Endothelial cell of umbilical vein (primary cell): ENCODE results near the gene TMEM144. TPM values are rescaled to one million over a fixed set of nuclear protein-coding genes. Genes with fewer than 3 reads are reported as not detected.

ENCODE experiments used
- BruUV-seq: library from RNA; stranded (reverse); fragments of 400-500 nt; replicated peaks from 2 replicates; lab custom pipeline; 2021; lab: Mats Ljungman, UMichigan
- CTCF ChIA-PET: fragments of 300-600, 350-600 bp; sonication (Branson Sonifier 250); formaldehyde crosslinking; loops from one replicate; lab custom pipeline; 2021; ENCODE audit warnings: antibody characterized with exemption, inconsistent platforms; lab: Charles Lee
- POLR2A ChIA-PET: fragments of 300-600, 350-600 bp; sonication (Branson Sonifier 250); formaldehyde crosslinking; loops from one replicate; lab custom pipeline; 2021; ENCODE audit warnings: antibody characterized with exemption, inconsistent platforms; lab: Charles Lee
- DNase-seq: peaks from one replicate; pipeline ENCODE4 v3.0.0-alpha.2; 2011; ENCODE audit warnings: low read depth, low spot score
- FAIRE-seq: peaks from 2 replicates; lab custom pipeline; 2011; peaks lifted over from hg19 to GRCh38; lab: Jason Lieb, UNC
- H2AFZ ChIP-seq: 2 replicates; pipeline ENCODE4 v1.6.0; 2012; ENCODE audit warnings: low read depth, low read length, control low read depth, inconsistent platforms
- H3K27ac ChIP-seq: 2 replicates; pipeline ENCODE4 v1.5.1; 2011; ENCODE audit warnings: low read depth, mild to moderate bottlenecking, control low read depth, low read length, moderate library complexity; ENCODE audit not compliant: insufficient read depth
- H3K27me3 ChIP-seq, 2 experiments: 2 replicates each; pipeline versions ENCODE4 v1.6.0 to v1.6.1; 2011; ENCODE audit warnings: low read length in 2 of 2, mixed read lengths in 1 of 2; ENCODE audit not compliant: control insufficient read depth in 2 of 2, insufficient read depth in 2 of 2
- H3K36me3 ChIP-seq, 2 experiments: 2 replicates in 1 of 2; 3 replicates in 1 of 2; pipeline ENCODE4 v1.5.1; 2011; ENCODE audit warnings: low read length in 2 of 2, mild to moderate bottlenecking in 1 of 2, moderate library complexity in 1 of 2; ENCODE audit not compliant: control insufficient read depth in 2 of 2, insufficient read depth in 2 of 2; ENCODE audit errors: extremely low read depth in 1 of 2
- H3K4me1 ChIP-seq: 3 replicates; pipeline ENCODE4 v1.5.1; 2011; ENCODE audit warnings: mild to moderate bottlenecking, low read length; ENCODE audit not compliant: control insufficient read depth, insufficient read depth; ENCODE audit errors: extremely low read depth
- H3K4me2 ChIP-seq: 2 replicates; pipeline ENCODE4 v1.6.1; 2011; ENCODE audit warnings: low read length, control low read depth, mixed read lengths; ENCODE audit not compliant: insufficient read depth
- H3K4me3 ChIP-seq, 3 experiments: fragments of 200-600 bp in 1 of 3; sonication (generic), shearing (Covaris generic) in 1 of 3; replicated peaks in 1 of 3; 2 replicates each; pipeline ENCODE4 v1.5.1; 2011 to 2016; ENCODE audit warnings: control low read depth in 3 of 3, low read length in 3 of 3, mild to moderate bottlenecking in 2 of 3, inconsistent platforms in 1 of 3, low read depth in 1 of 3, moderate library complexity in 1 of 3; ENCODE audit not compliant: insufficient read depth in 1 of 3
- H3K79me2 ChIP-seq: 2 replicates; pipeline ENCODE4 v1.6.0; 2012; ENCODE audit warnings: low read length, inconsistent platforms; ENCODE audit not compliant: control insufficient read depth, insufficient read depth
- H3K9ac ChIP-seq: replicated peaks from 2 replicates; pipeline ENCODE3; 2011; ENCODE audit warnings: low read length, control low read depth; ENCODE audit not compliant: insufficient read depth; ENCODE audit errors: extremely low read depth
- H3K9me1 ChIP-seq: replicated peaks from 3 replicates; pipeline ENCODE4 v1.6.0; 2011; ENCODE audit warnings: mild to moderate bottlenecking, low read length; ENCODE audit not compliant: control insufficient read depth, insufficient read depth; ENCODE audit errors: extremely low read depth
- H3K9me3 ChIP-seq: replicated peaks from 2 replicates; pipeline ENCODE4 v1.5.1; 2012; ENCODE audit warnings: low read length, inconsistent platforms; ENCODE audit not compliant: control insufficient read depth, insufficient read depth
- H4K20me1 ChIP-seq: replicated peaks from 2 replicates; pipeline ENCODE3; 2011; ENCODE audit warnings: mild to moderate bottlenecking, low read length; ENCODE audit not compliant: control insufficient read depth, insufficient read depth; ENCODE audit errors: extremely low read depth
- CTCF ChIP-seq, 2 donors: IDR thresholded peaks; 1 replicate in 1 of 2; 2 replicates in 1 of 2; pipeline ENCODE4 v1.5.1; 2011; ENCODE audit warnings: low read length in 2 of 2, mild to moderate bottlenecking in 2 of 2, moderate library complexity in 2 of 2, control low read depth in 1 of 2, inconsistent platforms in 1 of 2, low read depth in 1 of 2; ENCODE audit not compliant: insufficient read depth in 1 of 2; ENCODE audit errors: extremely low read depth in 1 of 2
- EZH2 ChIP-seq: IDR thresholded peaks from 2 replicates; pipeline ENCODE4 v1.6.1; 2012; ENCODE audit warnings: borderline replicate concordance, low read depth, mild to moderate bottlenecking, moderate library complexity, low read length, inconsistent platforms; ENCODE audit not compliant: severe bottlenecking
- GATA2 ChIP-seq: IDR thresholded peaks from 2 replicates; pipeline ENCODE4 v1.7.0; 2011; ENCODE audit warnings: low read depth, mild to moderate bottlenecking, moderate library complexity, mixed read lengths, low read length; ENCODE audit not compliant: insufficient read length, insufficient read depth
- JUN ChIP-seq: IDR thresholded peaks from 2 replicates; pipeline ENCODE4 v1.6.1; 2011; ENCODE audit warnings: borderline replicate concordance, low read depth; ENCODE audit not compliant: insufficient read length, insufficient read depth
- MYC ChIP-seq: IDR thresholded peaks from one replicate; pipeline ENCODE4 v1.6.1; 2011; ENCODE audit warnings: mild to moderate bottlenecking, low read depth, low read length
- POLR2A ChIP-seq: IDR thresholded peaks from 2 replicates; pipeline ENCODE4 v1.6.1; 2012; ENCODE audit warnings: low read depth, mild to moderate bottlenecking, control low read depth, low read length
- dilution Hi-C: fragments of 300-500 bp; cut with MboI; formaldehyde crosslinking; loops from one replicate; pipeline ENCODE4 v1.15.0; 2019; ENCODE audit warnings: low sequenced_read_pairs; ENCODE audit not compliant: extremely low pct_ligation_motif_present
- intact Hi-C: fragments of 100-400 bp; cut with micrococcal nuclease; formaldehyde crosslinking; loops from one replicate; pipeline ENCODE4 v1.10.0; 2022
- polyA plus RNA-seq, 4 experiments: library from polyadenylated mRNA; depleted of rRNA in 3 of 4; stranded (reverse) in 3 of 4; unstranded in 1 of 4; fragments of >200 nt; gene quantifications; 2 replicates each; pipeline versions ENCODE4 v1.2.1 to v1.2.3, GENCODE V29; 2011 to 2012; ENCODE audit warnings: missing spikeins in 1 of 4
- total RNA-seq: library from RNA; stranded (reverse); gene quantifications from 2 replicates; pipeline ENCODE4 v1.2.3, GENCODE V29; 2021

The TMEM144 gene
- total and polyA plus RNA-seq, 2 donors (not counting 3 experiments of a cell fraction or from before 2014, with no cell fraction given), result 10.5 to 23.0 TPM

GRCh38 chr4:158182736-158183135 is 27.6 kb upstream of the TMEM144 start:
- Histone ChIP-seq H3K9me3 (no peaks in the 10 kb centered on the region), H3K27ac (no peak overlapping the region), H3K4me1 (peaks cover 12% of the 10 kb centered on the region), H4K20me1 (no peaks in the 10 kb centered on the region), H3K79me2 (no peaks in the 10 kb centered on the region), H3K9me1 (no peaks in the 10 kb centered on the region), H3K9ac (no peak overlapping the region), H2AFZ (no peak overlapping the region), H3K36me3 (peaks cover 0 to 11% of the 10 kb centered on the region in 2 experiments), H3K4me2 (no peak overlapping the region), H3K4me3 (no peak overlapping the region), H3K27me3 (no peaks in the 10 kb centered on the region)
- ChIA-PET CTCF (interaction anchor here (1.0 to 2.2 kb wide), 3 partner anchors 9 to 11 kb away, joined by 3 to 8 read pairs (median 6); no protein-coding TSS in a partner anchor), POLR2A (no interaction called here)
- no peak for TF ChIP-seq POLR2A
- TF ChIP-seq EZH2, result no peak
- intact Hi-C loops (no loop called here), dilution Hi-C loops (no loop called here)
- BruUV-seq, result no TSS peak
- DNase-seq, result no peak
- FAIRE-seq, result no peak

- no peak overlapping the region for H3K9ac ChIP-seq
- intact Hi-C loops, result no loop called here
- H3K4me1 ChIP-seq, result no peaks in the 10 kb centered on the region
- dilution Hi-C loops, result no loop called here
- no peak overlapping the region for H3K4me2 ChIP-seq
- no peaks in the 10 kb centered on the region for H3K79me2 ChIP-seq
- no peaks in the 10 kb centered on the region for H3K27me3 ChIP-seq
- BruUV-seq, result no TSS peak
- no peak overlapping the region for H3K27ac ChIP-seq
- DNase-seq, result no peak
- no peak overlapping the region for H3K4me3 ChIP-seq
- no peak overlapping the region for H2AFZ ChIP-seq
- no peaks in the 10 kb centered on the region for H3K9me3 ChIP-seq
- no peaks in the 10 kb centered on the region for H4K20me1 ChIP-seq
- FAIRE-seq, result no peak
- POLR2A ChIA-PET, result interaction anchor here (0.6 kb wide), 1 partner anchor 329 kb away, joined by 3 read pairs; no protein-coding TSS in a partner anchor
- CTCF ChIA-PET, result interaction anchor here (1.6 kb wide), 1 partner anchor 15 kb away, joined by 7 read pairs; no protein-coding TSS in a partner anchor
- TF ChIP-seq CTCF (IDR thresholded peaks at IDR 0.05; ENCODE audit: extremely low read depth in 1 of 2, insufficient read depth in 1 of 2, low read depth in 1 of 2, low read length in 2 of 2) (no peak), POLR2A (no peak), GATA2 (no peak), JUN (no peak), MYC (no peak)
- H3K36me3 ChIP-seq, result peaks cover 0 to 17% of the 10 kb centered on the region in 2 experiments
- H3K9me1 ChIP-seq, result no peaks in the 10 kb centered on the region
Measured at GRCh38 chr4:158186815-158187214, 23.5 kb upstream of the TMEM144 start.
